NCI-H2227 (cell line): ENCODE measurements around the gene ADD1.
"Not testable (repeated sequence)": the region's sequence is repeated elsewhere in the genome, so short reads cannot be mapped to it uniquely, and the experiment has no call there.

Experiments
- DNase-seq: peaks from one replicate; lab custom pipeline; 2025; ENCODE audit not compliant: unreplicated experiment; lab: John Stamatoyannopoulos, UW

Gene ADD1

GRCh38 chr4:2932321-2932950 lies 88.8 kb downstream of the ADD1 start:
- no peak for DNase-seq

- DNase-seq = no peak
Measured at GRCh38 chr4:2932951-2933565, 89.4 kb downstream of the ADD1 start.

- DNase-seq = no peak
Measured at GRCh38 chr4:2933566-2934076, 90.0 kb downstream of the ADD1 start.

GRCh38 chr4:2934077-2934812 lies 90.6 kb downstream of the ADD1 start:
- peak; percentile 25 for DNase-seq

- peak; percentile 93 for DNase-seq
Measured at GRCh38 chr4:2934813-2935761, 91.4 kb downstream of the ADD1 start.

GRCh38 chr4:2935762-2936743 lies 92.4 kb downstream of the ADD1 start:
- no peak for DNase-seq

- no peak for DNase-seq
Measured at GRCh38 chr4:2936773-2937145, 93.1 kb downstream of the ADD1 start.

GRCh38 chr4:2937146-2937857 lies 93.7 kb downstream of the ADD1 start:
- no peak for DNase-seq

- DNase-seq = no peak
Measured at GRCh38 chr4:2937986-2938385, 94.3 kb downstream of the ADD1 start.

- DNase-seq = not testable (repeated sequence)
Measured at GRCh38 chr4:2938411-2938810, 94.8 kb downstream of the ADD1 start.

- no peak for DNase-seq
Measured at GRCh38 chr4:2938906-2939305, 95.3 kb downstream of the ADD1 start.

- no peak for DNase-seq
Measured at GRCh38 chr4:2939383-2940243, 96.0 kb downstream of the ADD1 start.

- DNase-seq = no peak
Measured at GRCh38 chr4:2940267-2941137, 96.9 kb downstream of the ADD1 start.

- no peak for DNase-seq
Measured at GRCh38 chr4:2941138-2942036, 97.7 kb downstream of the ADD1 start.

- no peak for DNase-seq
Measured at GRCh38 chr4:2942037-2942531, 98.4 kb downstream of the ADD1 start.
